GM23338 (cell line): ENCODE measurements around the gene HMHB1. TPM values are rescaled to one million over a fixed set of nuclear protein-coding genes. Genes with fewer than 3 reads are reported as not detected.
A peak's percentile ranks its signal among the peaks of the same experiment; 100 is the strongest.

ENCODE experiments used
- ATAC-seq: fragments of 200-7000 bp; cut with Tn5 transposase; 3 replicates; pipeline ENCODE4 v1.9.1; 2020
- DNase-seq: peaks from one replicate; pipeline ENCODE4 v3.0.0-alpha.2; 2015; ENCODE audit warnings: low spot score
- H2AFZ ChIP-seq: fragments of 200-600 bp; sonication (generic); 2 replicates; pipeline ENCODE4 v1.8.0; 2016; ENCODE audit warnings: antibody characterized with exemption, mild to moderate bottlenecking, moderate library complexity
- H3F3A ChIP-seq: fragments of 200-600 bp; sonication (generic); replicated peaks from 2 replicates; pipeline ENCODE4 v1.8.0; 2017; ENCODE audit warnings: antibody characterized with exemption, mixed run types, low read depth
- H3K27ac ChIP-seq: fragments of 200-600 bp; sonication (generic); 2 replicates; pipeline ENCODE4 v1.6.1; 2016; ENCODE audit warnings: low read depth
- H3K27me3 ChIP-seq: fragments of 200-600 bp; sonication (generic); 2 replicates; pipeline ENCODE4 v1.8.0; 2016; ENCODE audit warnings: mild to moderate bottlenecking, mixed run types, moderate library complexity; ENCODE audit not compliant: insufficient read depth
- H3K36me3 ChIP-seq: fragments of 200-600 bp; sonication (generic); 2 replicates; pipeline ENCODE4 v1.8.0; 2016; ENCODE audit warnings: mild to moderate bottlenecking; ENCODE audit not compliant: insufficient read depth
- H3K4me1 ChIP-seq: fragments of 200-600 bp; sonication (generic); 2 replicates; pipeline ENCODE4 v1.8.0; 2016; ENCODE audit warnings: mild to moderate bottlenecking, moderate library complexity; ENCODE audit not compliant: insufficient read depth
- H3K4me2 ChIP-seq: fragments of 200-600 bp; sonication (generic); 2 replicates; pipeline ENCODE4 v1.7.1; 2017; ENCODE audit warnings: mixed run types
- H3K4me3 ChIP-seq: fragments of 200-600 bp; sonication (generic); 2 replicates; pipeline ENCODE4 v1.6.1; 2016; ENCODE audit warnings: mixed run types
- H3K79me2 ChIP-seq: fragments of 200-600 bp; sonication (generic); replicated peaks from 2 replicates; pipeline ENCODE4 v1.8.0; 2017; ENCODE audit warnings: mild to moderate bottlenecking; ENCODE audit not compliant: insufficient read depth
- H3K9me2 ChIP-seq: fragments of 200-600 bp; sonication (generic); 2 replicates; pipeline ENCODE4 v1.8.0; 2017; ENCODE audit not compliant: insufficient read depth
- H4K20me1 ChIP-seq: fragments of 200-600 bp; sonication (generic); replicated peaks from 2 replicates; pipeline ENCODE4 v1.8.0; 2017; ENCODE audit warnings: mild to moderate bottlenecking; ENCODE audit not compliant: insufficient read depth
- H3K27ac Mint-ChIP-seq: 2 replicates; pipeline ENCODE4 v1.8.0; 2020; ENCODE audit warnings: inconsistent platforms, mild to moderate bottlenecking, moderate library complexity, mixed read lengths
- H3K27me3 Mint-ChIP-seq: 3 replicates; pipeline ENCODE4 v1.8.0; 2022; ENCODE audit warnings: low read depth, mild to moderate bottlenecking, moderate library complexity, mixed read lengths, inconsistent platforms; ENCODE audit not compliant: insufficient read depth, poor library complexity
- H3K36me3 Mint-ChIP-seq: 3 replicates; pipeline ENCODE4 v1.8.0; 2021; ENCODE audit warnings: low read depth, mild to moderate bottlenecking, inconsistent platforms, moderate library complexity, mixed read lengths
- H3K4me1 Mint-ChIP-seq: 3 replicates; pipeline ENCODE4 v1.8.0; 2020; ENCODE audit warnings: mild to moderate bottlenecking, inconsistent platforms, mixed read lengths
- H3K4me3 Mint-ChIP-seq: 3 replicates; pipeline ENCODE4 v1.8.0; 2021; ENCODE audit warnings: moderate library complexity, mild to moderate bottlenecking, inconsistent platforms, mixed read lengths
- H3K9me3 Mint-ChIP-seq: 3 replicates; pipeline ENCODE4 v1.8.0; 2020; ENCODE audit warnings: moderate library complexity, mild to moderate bottlenecking, inconsistent platforms, mixed read lengths
- CREB1 ChIP-seq: fragments of 250-450 bp; sonication (Bioruptor Pico); IDR thresholded peaks from 2 replicates; pipeline ENCODE4 v1.5.0; 2020; ENCODE audit warnings: low read depth, mild to moderate bottlenecking, moderate library complexity
- ETS1 ChIP-seq: IDR thresholded peaks from 2 replicates; pipeline ENCODE4 v1.6.1; 2016; ENCODE audit warnings: antibody characterized with exemption
- EZH2 ChIP-seq: fragments of 200-600 bp; sonication (generic); IDR thresholded peaks from one replicate; pipeline ENCODE4 v1.8.0; 2017; ENCODE audit warnings: antibody characterized with exemption, mild to moderate bottlenecking, low read depth; ENCODE audit not compliant: unreplicated experiment
- EZH2phosphoT487 ChIP-seq: fragments of 200-600 bp; sonication (generic); IDR thresholded peaks from one replicate; pipeline ENCODE4 v1.8.1; 2018; ENCODE audit warnings: antibody characterized with exemption; ENCODE audit not compliant: unreplicated experiment
- JUNB ChIP-seq: IDR thresholded peaks from one replicate; pipeline ENCODE4 v1.6.1; 2016; ENCODE audit warnings: antibody characterized with exemption; ENCODE audit not compliant: unreplicated experiment
- NANOG ChIP-seq: IDR thresholded peaks from 2 replicates; pipeline ENCODE4 v1.6.1; 2016; ENCODE audit warnings: antibody characterized with exemption, borderline replicate concordance
- POLR2AphosphoS5 ChIP-seq: IDR thresholded peaks from 2 replicates; pipeline ENCODE4 v1.6.1; 2016; ENCODE audit warnings: antibody characterized with exemption, low read depth
- STAT1 ChIP-seq: IDR thresholded peaks from one replicate; pipeline ENCODE4 v1.6.1; 2016; ENCODE audit warnings: antibody characterized with exemption; ENCODE audit not compliant: unreplicated experiment
- ZNF114 ChIP-seq: fragments of 250-450 bp; sonication (Bioruptor Pico); IDR thresholded peaks from 2 replicates; pipeline ENCODE4 v1.5.0; 2020; ENCODE audit warnings: mild to moderate bottlenecking, moderate library complexity
- ZNF331 ChIP-seq: fragments of 250-450 bp; sonication (Bioruptor Pico); IDR thresholded peaks from 2 replicates; pipeline ENCODE4 v1.5.0; 2020; ENCODE audit warnings: low read depth, mild to moderate bottlenecking, moderate library complexity
- ZNF462 ChIP-seq: fragments of 250-450 bp; sonication (Bioruptor Pico); IDR thresholded peaks from 2 replicates; pipeline ENCODE4 v1.5.0; 2020; ENCODE audit warnings: mild to moderate bottlenecking, moderate library complexity
- polyA plus RNA-seq: library from polyadenylated mRNA; unstranded; fragments of >200 nt; fragmentation: Nextera tagmentation; extraction: Ambion mirVana; gene quantifications from 2 replicates; pipeline ENCODE4 v1.2.1, GENCODE V29; 2016
- total RNA-seq: library from RNA; depleted of rRNA; stranded (reverse); fragments of >200 nt; shearing (Covaris generic); gene quantifications from 2 replicates; pipeline ENCODE4 v1.2.3, GENCODE V29; 2014
- TF ChIP-seq, protein P1 (sequence below): IDR thresholded peaks from one replicate; pipeline ENCODE4 v1.6.1; 2018; ENCODE audit warnings: antibody characterized with exemption; ENCODE audit not compliant: unreplicated experiment
- TF ChIP-seq, protein P2 (sequence below), 2 experiments: fragments of 200-600 bp in 1 of 2; sonication (generic) in 1 of 2; conservative IDR thresholded peaks; 2 replicates each; pipeline versions ENCODE4 v1.5.1 to v1.6.1; 2016 to 2017; ENCODE audit warnings: antibody characterized with exemption in 2 of 2, low read depth in 2 of 2, mild to moderate bottlenecking in 2 of 2, moderate library complexity in 1 of 2

Gene HMHB1
- total and polyA plus RNA-seq, 2 experiments from 2014 or later = not detected

- TF ChIP-seq POLR2AphosphoS5 (no peak), EZH2 (no peak), EZH2phosphoT487 (no peak)
Observed at GRCh38 chr5:143772621-143773020, 39.3 kb upstream of the HMHB1 start (continued).

DNA sequence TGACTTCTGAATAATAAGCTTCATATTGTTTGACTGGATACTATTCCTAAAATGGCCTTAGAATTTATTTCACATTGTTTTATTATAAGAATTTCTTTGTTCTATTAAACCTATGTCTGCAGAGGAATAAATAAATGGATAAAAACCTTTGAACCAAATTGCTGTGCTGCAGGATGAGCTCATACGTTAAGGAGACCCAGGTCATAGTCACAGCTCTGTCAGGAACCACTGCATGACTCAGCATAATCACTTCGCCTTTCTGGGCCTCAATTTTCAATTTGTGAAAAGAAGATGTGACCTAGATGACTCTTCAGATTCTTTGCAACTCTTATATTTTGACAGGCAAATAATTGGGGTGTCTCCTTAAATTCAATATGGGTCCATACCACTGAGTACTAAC is 36.7 kb upstream of the HMHB1 start:
- no peak overlapping the region for H3K4me3 Mint-ChIP-seq
- no peaks in the 10 kb centered on the region for H3K27me3 ChIP-seq
- H3K4me2 ChIP-seq = no peak overlapping the region
- no peaks in the 10 kb centered on the region for H3K79me2 ChIP-seq
- DNase-seq (no peak), ATAC-seq (no peak)
- no peaks in the 10 kb centered on the region for H3K36me3 ChIP-seq
- no peak overlapping the region for H3K4me3 ChIP-seq
- H3K9me2 ChIP-seq = no peaks in the 10 kb centered on the region
- H3K9me3 Mint-ChIP-seq = 0 out of 3 replicates have a peak, but pooled peaks cover 5% of the 10 kb centered on the region
- no peaks in the 10 kb centered on the region for H3K4me1 ChIP-seq
- no peaks in the 10 kb centered on the region for H3F3A ChIP-seq
- no peak overlapping the region for H3K27ac ChIP-seq
- H3K36me3 Mint-ChIP-seq = no peaks in the 10 kb centered on the region
- H2AFZ ChIP-seq = 0 out of 2 replicates have a peak overlapping the region, but pooled peaks have one; percentile 40
- H4K20me1 ChIP-seq = no peaks in the 10 kb centered on the region
- H3K27ac Mint-ChIP-seq = no peak overlapping the region
- H3K4me1 Mint-ChIP-seq = peaks cover 5% of the 10 kb centered on the region; the same call in 2 of the 3 replicates
- H3K27me3 Mint-ChIP-seq = peaks cover 2% of the 10 kb centered on the region
- TF ChIP-seq STAT1 (no peak), ZNF114 (CRISPR knock-in tag) (no peak), ETS1 (no peak), EZH2phosphoT487 (no peak), CREB1 (CRISPR knock-in tag) (no peak), POLR2AphosphoS5 (no peak), JUNB (no peak), ZNF331 (CRISPR knock-in tag) (no peak), NANOG (no peak), ZNF462 (no peak), EZH2 (no peak)
- TF ChIP-seq, protein P1, sequence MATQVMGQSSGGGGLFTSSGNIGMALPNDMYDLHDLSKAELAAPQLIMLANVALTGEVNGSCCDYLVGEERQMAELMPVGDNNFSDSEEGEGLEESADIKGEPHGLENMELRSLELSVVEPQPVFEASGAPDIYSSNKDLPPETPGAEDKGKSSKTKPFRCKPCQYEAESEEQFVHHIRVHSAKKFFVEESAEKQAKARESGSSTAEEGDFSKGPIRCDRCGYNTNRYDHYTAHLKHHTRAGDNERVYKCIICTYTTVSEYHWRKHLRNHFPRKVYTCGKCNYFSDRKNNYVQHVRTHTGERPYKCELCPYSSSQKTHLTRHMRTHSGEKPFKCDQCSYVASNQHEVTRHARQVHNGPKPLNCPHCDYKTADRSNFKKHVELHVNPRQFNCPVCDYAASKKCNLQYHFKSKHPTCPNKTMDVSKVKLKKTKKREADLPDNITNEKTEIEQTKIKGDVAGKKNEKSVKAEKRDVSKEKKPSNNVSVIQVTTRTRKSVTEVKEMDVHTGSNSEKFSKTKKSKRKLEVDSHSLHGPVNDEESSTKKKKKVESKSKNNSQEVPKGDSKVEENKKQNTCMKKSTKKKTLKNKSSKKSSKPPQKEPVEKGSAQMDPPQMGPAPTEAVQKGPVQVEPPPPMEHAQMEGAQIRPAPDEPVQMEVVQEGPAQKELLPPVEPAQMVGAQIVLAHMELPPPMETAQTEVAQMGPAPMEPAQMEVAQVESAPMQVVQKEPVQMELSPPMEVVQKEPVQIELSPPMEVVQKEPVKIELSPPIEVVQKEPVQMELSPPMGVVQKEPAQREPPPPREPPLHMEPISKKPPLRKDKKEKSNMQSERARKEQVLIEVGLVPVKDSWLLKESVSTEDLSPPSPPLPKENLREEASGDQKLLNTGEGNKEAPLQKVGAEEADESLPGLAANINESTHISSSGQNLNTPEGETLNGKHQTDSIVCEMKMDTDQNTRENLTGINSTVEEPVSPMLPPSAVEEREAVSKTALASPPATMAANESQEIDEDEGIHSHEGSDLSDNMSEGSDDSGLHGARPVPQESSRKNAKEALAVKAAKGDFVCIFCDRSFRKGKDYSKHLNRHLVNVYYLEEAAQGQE = no peak
- TF ChIP-seq, protein P2, sequence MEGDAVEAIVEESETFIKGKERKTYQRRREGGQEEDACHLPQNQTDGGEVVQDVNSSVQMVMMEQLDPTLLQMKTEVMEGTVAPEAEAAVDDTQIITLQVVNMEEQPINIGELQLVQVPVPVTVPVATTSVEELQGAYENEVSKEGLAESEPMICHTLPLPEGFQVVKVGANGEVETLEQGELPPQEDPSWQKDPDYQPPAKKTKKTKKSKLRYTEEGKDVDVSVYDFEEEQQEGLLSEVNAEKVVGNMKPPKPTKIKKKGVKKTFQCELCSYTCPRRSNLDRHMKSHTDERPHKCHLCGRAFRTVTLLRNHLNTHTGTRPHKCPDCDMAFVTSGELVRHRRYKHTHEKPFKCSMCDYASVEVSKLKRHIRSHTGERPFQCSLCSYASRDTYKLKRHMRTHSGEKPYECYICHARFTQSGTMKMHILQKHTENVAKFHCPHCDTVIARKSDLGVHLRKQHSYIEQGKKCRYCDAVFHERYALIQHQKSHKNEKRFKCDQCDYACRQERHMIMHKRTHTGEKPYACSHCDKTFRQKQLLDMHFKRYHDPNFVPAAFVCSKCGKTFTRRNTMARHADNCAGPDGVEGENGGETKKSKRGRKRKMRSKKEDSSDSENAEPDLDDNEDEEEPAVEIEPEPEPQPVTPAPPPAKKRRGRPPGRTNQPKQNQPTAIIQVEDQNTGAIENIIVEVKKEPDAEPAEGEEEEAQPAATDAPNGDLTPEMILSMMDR (conservative IDR thresholded peaks at IDR 0.05; ENCODE audit: low read depth in 2 of 2) = no peak
